Vagina (tissue), 2 donors: ENCODE measurements around the gene PON3.

Experiments
- CTCF ChIP-seq, 3 experiments: fragments of 450-650 bp in 2 of 3; fragments of 200-600 bp in 1 of 3; sonication (generic) in 1 of 3; IDR thresholded peaks; one replicate each; pipeline ENCODE4 v1.5.1; 2017 to 2019; ENCODE audit warnings: antibody characterized with exemption in 3 of 3, mild to moderate bottlenecking in 2 of 3, moderate library complexity in 2 of 3
- POLR2A ChIP-seq, 2 donors: fragments of 450-650 bp; IDR thresholded peaks; one replicate each; pipeline ENCODE4 v1.6.1; 2017; ENCODE audit warnings: antibody characterized with exemption in 2 of 2, mild to moderate bottlenecking in 2 of 2, moderate library complexity in 2 of 2
- POLR2AphosphoS5 ChIP-seq, 2 donors: sonication (generic); formaldehyde crosslinking; IDR thresholded peaks; one replicate each; pipeline ENCODE4 v1.9.0; 2017; ENCODE audit warnings: antibody characterized with exemption in 2 of 2, mild to moderate bottlenecking in 2 of 2, low read depth in 1 of 2; ENCODE audit not compliant: insufficient read depth in 1 of 2

GRCh38 chr7:95404316-95404865 lies 8.2 kb upstream of the PON3 start:
- TF ChIP-seq CTCF (IDR thresholded peaks at IDR 0.05) (no peak), POLR2A (IDR thresholded peaks at IDR 0.05) (no peak), POLR2AphosphoS5 (IDR thresholded peaks at IDR 0.05; ENCODE audit: insufficient read depth in 1 of 2, low read depth in 1 of 2) (no peak)
